ENCODE data around the gene SERINC3. TPM values are rescaled to one million over a fixed set of nuclear protein-coding genes. Genes with fewer than 3 reads are reported as not detected.

Gene SERINC3
- total and polyA plus RNA-seq, 2 of the 8 experiments (the other 6 are each of a cell fraction or from before 2014, with no cell fraction given) = 47.2 to 66.0 TPM

DNA sequence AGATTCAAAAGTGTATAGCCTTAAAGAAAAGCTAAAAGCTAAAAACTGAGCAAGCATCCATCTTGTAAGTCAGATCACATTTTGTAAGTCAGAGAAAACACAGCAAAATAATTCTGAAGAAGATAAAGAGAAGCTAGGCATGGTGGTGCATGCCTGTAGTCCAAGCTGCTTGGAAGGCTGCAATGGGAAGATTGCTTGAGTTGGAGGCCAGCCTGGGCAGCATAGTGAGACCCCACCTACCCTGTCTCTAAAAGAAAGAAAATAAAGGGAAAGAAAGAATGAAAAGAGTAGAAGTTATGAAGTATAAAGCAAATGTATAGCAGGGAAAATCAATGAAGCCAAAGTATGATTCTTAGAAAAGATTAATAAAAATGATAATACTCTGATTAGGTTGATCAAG is 40.0 kb upstream of the SERINC3 start (continued):
- no peak for TF ChIP-seq CHD7 (IDR thresholded peaks at IDR 0.05; ENCODE audit: insufficient replicate concordance, low read length)
- TF ChIP-seq, protein P1, sequence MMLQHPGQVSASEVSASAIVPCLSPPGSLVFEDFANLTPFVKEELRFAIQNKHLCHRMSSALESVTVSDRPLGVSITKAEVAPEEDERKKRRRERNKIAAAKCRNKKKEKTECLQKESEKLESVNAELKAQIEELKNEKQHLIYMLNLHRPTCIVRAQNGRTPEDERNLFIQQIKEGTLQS (IDR thresholded peaks at IDR 0.05; ENCODE audit: insufficient read depth, low read depth, low read length) = no peak
